Stomach (tissue), 19 donors: ENCODE measurements around the gene CALR3. TPM values are rescaled to one million over a fixed set of nuclear protein-coding genes. Genes with fewer than 3 reads are reported as not detected.
"Not testable (repeated sequence)": the region's sequence is repeated elsewhere in the genome, so short reads cannot be mapped to it uniquely, and the experiment has no call there.

Experiments used
- DNase-seq, 2 donors: peaks; one replicate each; pipeline versions ENCODE4 v3.0.0 to v3.0.0-alpha.2; 2013 to 2019
- H3K27ac ChIP-seq, 5 donors: fragments of 200-600 bp in 4 of 5; sonication (generic) in 4 of 5; one replicate each; pipeline ENCODE4 v1.5.1; 2013 to 2019; ENCODE audit warnings: mild to moderate bottlenecking in 1 of 5, moderate library complexity in 1 of 5
- H3K27me3 ChIP-seq, 3 donors: fragments of 200-600 bp; sonication (generic); one replicate each; pipeline ENCODE4 v1.5.1; 2017 to 2019; ENCODE audit warnings: mixed run types in 1 of 3
- H3K36me3 ChIP-seq, 4 donors: fragments of 200-600 bp; sonication (generic); 1 replicate in 3 of 4; 2 replicates in 1 of 4; pipeline ENCODE4 v1.5.1; 2016 to 2019
- H3K4me1 ChIP-seq, 4 donors: fragments of 200-600 bp; sonication (generic); one replicate each; pipeline ENCODE4 v1.5.1; 2016 to 2019
- H3K4me3 ChIP-seq, 4 donors: fragments of 200-600 bp; sonication (generic) in 3 of 4; one replicate each; pipeline ENCODE4 v1.5.1; 2016 to 2019; ENCODE audit warnings: mild to moderate bottlenecking in 1 of 4
- H3K9me3 ChIP-seq, 4 donors: fragments of 200-600 bp; sonication (generic); one replicate each; pipeline ENCODE4 v1.5.1; 2016 to 2019
- CTCF ChIP-seq, 7 experiments: fragments of 450-650 bp in 4 of 7; fragments of 200-600 bp in 3 of 7; sonication (generic) in 3 of 7; IDR thresholded peaks; one replicate each; pipeline ENCODE4 v1.5.1; 2016 to 2019; ENCODE audit warnings: antibody characterized with exemption in 7 of 7, control low read depth in 2 of 7, mild to moderate bottlenecking in 1 of 7
- EP300 ChIP-seq: sonication (generic); formaldehyde crosslinking; IDR thresholded peaks from one replicate; pipeline ENCODE4 v1.6.1; 2017; ENCODE audit warnings: antibody characterized with exemption
- POLR2A ChIP-seq, 4 donors: fragments of 450-650 bp; IDR thresholded peaks; one replicate each; pipeline ENCODE4 v1.6.1; 2016; ENCODE audit warnings: antibody characterized with exemption in 4 of 4, control low read depth in 2 of 4, mild to moderate bottlenecking in 1 of 4, moderate library complexity in 1 of 4
- POLR2AphosphoS5 ChIP-seq, 3 donors: sonication (generic); formaldehyde crosslinking; IDR thresholded peaks; one replicate each; pipeline ENCODE4 v1.6.1; 2016; ENCODE audit warnings: antibody characterized with exemption in 3 of 3
- WGBS, 5 donors: extraction: QIAGEN DNeasy Blood & Tissue Kit in 3 of 5; methylation state at CpG; one replicate each; pipeline versions ENCODE4 v1.1.5 to v1.1.7; 2013 to 2018; 5-methylcytosine and 5-hydroxymethylcytosine counted together
- intact Hi-C: fragments of 100-400 bp; cut with DNase I; formaldehyde crosslinking; loops from one replicate; pipeline ENCODE4 v1.15.1; 2023; ENCODE audit warnings: low total_unique reads
- long read RNA-seq, 10 donors: transcript quantifications; one replicate each; lab custom pipeline, GENCODE V29; 2026
- polyA plus RNA-seq, 3 donors: library from polyadenylated mRNA; stranded (reverse); fragments of 200-250 nt; gene quantifications; one replicate each; pipeline ENCODE4 v1.2.3, GENCODE V29; 2013
- total RNA-seq, 5 donors: library from RNA; depleted of rRNA; stranded (reverse); fragments of >200 nt; gene quantifications; one replicate each; pipeline versions ENCODE4 v1.1.0 to v1.2.3, GENCODE V29; 2014 to 2016
- donor health status: healthy with polysubstance abuse.
- donor health status: Bipolar disorder and iron deficiency.
- donor health status: healthy.

CALR3 gene
- total RNA-seq (not detected), polyA plus RNA-seq (not detected)
- long read RNA-seq, donor 1: 0 reads
- long read RNA-seq, donor 2: 0 reads
- long read RNA-seq, donor 3: 0 reads
- long read RNA-seq, donor 4: 0 reads
- long read RNA-seq, donor 5: 0 reads
- long read RNA-seq, donor 6: 0 reads
- long read RNA-seq, donor 7: 0 reads
- long read RNA-seq, donor 8: 0 reads
- long read RNA-seq, donor 9: 0 reads
- long read RNA-seq, donor 10: 0 reads

GRCh38 chr19:16495982-16496612 is at the start of gene CALR3, which contains the start of gene C19orf44:
Gene CALR3 (minus strand): TSS chr19:16496167. CDS start chr19:16496129, 38 bp downstream.
Gene C19orf44 (plus strand): TSS chr19:16496394. CDS start chr19:16500793, 4,399 bp downstream.
- H3K9me3 ChIP-seq: no peaks in the 10 kb centered on the region
- peak within 1 kb of the TSS; percentile 74 to 86 (median 76) for H3K27ac ChIP-seq
- TF ChIP-seq CTCF (IDR thresholded peaks at IDR 0.05): peak in 1 of 7 experiments; percentile 38
- no peak for TF ChIP-seq EP300
- TF ChIP-seq POLR2A (IDR thresholded peaks at IDR 0.05): no peak
- peak; percentile 39 to 94 (median 62) for TF ChIP-seq POLR2AphosphoS5 (IDR thresholded peaks at IDR 0.05)
- H3K4me1 ChIP-seq: peaks cover 0 to 55% (median 17%) of the 10 kb centered on the region in 4 donors
- peak; percentile 99 to 100 for DNase-seq
- no peaks in the 10 kb centered on the region for H3K27me3 ChIP-seq
- H3K4me3 ChIP-seq: peak within 1 kb of the TSS; percentile 74 to 88 (median 82)
- intact Hi-C loops: no loop called here
- WGBS, 5 donors: 0 to 1% (median 1%) methylated on average over 8 to 52 of the region's 52 CpGs
- peaks cover 0 to 7% (median 7%) of the 10 kb centered on the region in 4 donors for H3K36me3 ChIP-seq

- H3K4me3 ChIP-seq: no peak overlapping the region
- TF ChIP-seq EP300: no peak
- no peak for TF ChIP-seq POLR2A (IDR thresholded peaks at IDR 0.05)
- TF ChIP-seq CTCF (IDR thresholded peaks at IDR 0.05): no peak
- no peak for TF ChIP-seq POLR2AphosphoS5 (IDR thresholded peaks at IDR 0.05)
- intact Hi-C loops: no loop called here
- H3K36me3 ChIP-seq: peaks cover 0 to 18% (median 10%) of the 10 kb centered on the region in 4 donors
- H3K9me3 ChIP-seq: no peaks in the 10 kb centered on the region
- no peak for DNase-seq
- H3K4me1 ChIP-seq: peaks cover 11 to 49% (median 41%) of the 10 kb centered on the region in 4 donors
- 85 to 90% (median 90%) methylated on average over 11 of the region's 11 CpGs for whole genome bisulfite sequencing, 5 donors
- H3K27me3 ChIP-seq: no peaks in the 10 kb centered on the region
- no peak overlapping the region for H3K27ac ChIP-seq
Measured at GRCh38 chr19:16544473-16545231, 48.7 kb upstream of the CALR3 start.

GRCh38 chr19:16543734-16544133 is 47.8 kb upstream of the CALR3 start:
- DNase-seq, H3K9me3 ChIP-seq, H3K27me3 ChIP-seq, H3K27ac ChIP-seq, intact Hi-C loops: not testable (repeated sequence)
- H3K36me3 ChIP-seq: peaks cover 2 to 19% (median 15%) of the 10 kb centered on the region in 4 donors
- peak overlapping the region in 1 of 4 donors; percentile 98 for H3K4me3 ChIP-seq
- peaks cover 11 to 55% (median 45%) of the 10 kb centered on the region in 4 donors for H3K4me1 ChIP-seq
- WGBS, 5 donors: 76 to 82% (median 78%) methylated on average over 6 of the region's 6 CpGs

- 1 to 3% (median 2%) methylated on average over 12 to 15 of the region's 15 CpGs for WGBS, 5 donors
- intact Hi-C loops: no loop called here
- DNase-seq: no peak
- Histone ChIP-seq H3K27ac (peak overlapping the region; percentile 87 to 94 (median 88)), H3K36me3 (peaks cover 4 to 24% (median 21%) of the 10 kb centered on the region in 4 donors), H3K4me1 (peaks cover 11 to 61% (median 49%) of the 10 kb centered on the region in 4 donors), H3K4me3 (peak overlapping the region; percentile 92 to 98 (median 94)), H3K9me3 (no peaks in the 10 kb centered on the region), H3K27me3 (no peaks in the 10 kb centered on the region)
- TF ChIP-seq POLR2A (IDR thresholded peaks at IDR 0.05): no peak
- TF ChIP-seq EP300: no peak
- TF ChIP-seq POLR2AphosphoS5 (IDR thresholded peaks at IDR 0.05): no peak
- TF ChIP-seq CTCF (IDR thresholded peaks at IDR 0.05): no peak
Measured at GRCh38 chr19:16542910-16543472, 47.0 kb upstream of the CALR3 start.
